HCT116 (cell line): ENCODE results near the gene RAVER2.

Experiments used
- ATF3 ChIP-seq: IDR thresholded peaks from 2 replicates; pipeline ENCODE4 v1.6.1; 2012
- CTCF ChIP-seq, 3 experiments: fragments of 200-600 bp in 1 of 3; sonication (generic) in 1 of 3; IDR thresholded peaks in 2 of 3; conservative IDR thresholded peaks in 1 of 3; 2 replicates each; pipeline ENCODE4 v1.5.1; 2012 to 2017; ENCODE audit warnings: low read depth in 2 of 3, low read length in 2 of 3, antibody characterized with exemption in 1 of 3, borderline replicate concordance in 1 of 3, control low read depth in 1 of 3, mild to moderate bottlenecking in 1 of 3, mixed read lengths in 1 of 3, mixed run types in 1 of 3, moderate library complexity in 1 of 3; ENCODE audit not compliant: insufficient read depth in 1 of 3
- EZH2 ChIP-seq: fragments of 200-600 bp; sonication (generic); IDR thresholded peaks from 2 replicates; pipeline ENCODE4 v1.6.1; 2017; ENCODE audit warnings: antibody characterized with exemption, mixed run types
- EZH2phosphoT487 ChIP-seq: fragments of 200-600 bp; IDR thresholded peaks from 2 replicates; pipeline ENCODE4 v1.6.1; 2018; ENCODE audit warnings: antibody characterized with exemption, borderline replicate concordance
- JUND ChIP-seq: IDR thresholded peaks from 2 replicates; pipeline ENCODE4 v1.6.1; 2012
- MAX ChIP-seq: IDR thresholded peaks from 2 replicates; pipeline ENCODE4 v1.6.1; 2012
- POLR2A ChIP-seq: IDR thresholded peaks from 2 replicates; pipeline ENCODE4 v1.7.0; 2011; ENCODE audit warnings: borderline replicate concordance; ENCODE audit not compliant: insufficient read depth, insufficient read length; ENCODE audit errors: extremely low read depth
- POLR2AphosphoS5 ChIP-seq: IDR thresholded peaks from 2 replicates; pipeline ENCODE4 v1.6.1; 2011; ENCODE audit warnings: mild to moderate bottlenecking, low read depth, low read length, moderate library complexity
- RAD21 ChIP-seq: IDR thresholded peaks from 2 replicates; pipeline ENCODE4 v1.6.1; 2012; ENCODE audit warnings: low read depth, mild to moderate bottlenecking
- REST ChIP-seq: IDR thresholded peaks from 2 replicates; pipeline ENCODE4 v1.6.1; 2012; ENCODE audit warnings: low read depth
- SIN3A ChIP-seq: IDR thresholded peaks from 2 replicates; pipeline ENCODE4 v1.6.1; 2012; ENCODE audit warnings: low read depth
- SP1 ChIP-seq: IDR thresholded peaks from 2 replicates; pipeline ENCODE4 v1.6.1; 2012; ENCODE audit warnings: low read depth
- SRF ChIP-seq: IDR thresholded peaks from 2 replicates; pipeline ENCODE4 v1.6.1; 2012; ENCODE audit warnings: low read depth
- YY1 ChIP-seq: IDR thresholded peaks from 2 replicates; pipeline ENCODE4 v1.6.1; 2011; ENCODE audit warnings: low read length, low read depth, moderate library complexity, mild to moderate bottlenecking; ENCODE audit not compliant: insufficient replicate concordance; ENCODE audit errors: extremely low read depth

- peak; percentile 61 to 86 (median 82) for TF ChIP-seq CTCF (IDR thresholded peaks at IDR 0.05 in 2 of 3, conservative IDR thresholded peaks at IDR 0.05 in 1 of 3; ENCODE audit: borderline replicate concordance in 1 of 3, insufficient read depth in 1 of 3, low read depth in 2 of 3, low read length in 2 of 3)
- no peak for TF ChIP-seq REST
- peak; percentile 92 for TF ChIP-seq RAD21
- TF ChIP-seq JUND = no peak
- peak; percentile 10 for TF ChIP-seq YY1
- TF ChIP-seq EZH2 = no peak
- TF ChIP-seq SRF = no peak
- TF ChIP-seq POLR2AphosphoS5 = no peak
- no peak for TF ChIP-seq SIN3A
- no peak for TF ChIP-seq EZH2phosphoT487
- no peak for TF ChIP-seq POLR2A
- no peak for TF ChIP-seq SP1
- TF ChIP-seq ATF3 = no peak
- no peak for TF ChIP-seq MAX
Observed at GRCh38 chr1:64823691-64824476, 79.0 kb downstream of the RAVER2 start.
